ENCODE results near the gene RC3H1. TPM values are rescaled to one million over a fixed set of nuclear protein-coding genes. Genes with fewer than 3 reads are reported as not detected.

RC3H1 gene
- total and polyA plus RNA-seq, 2 donors (not counting 1 experiment from before 2014, with no cell fraction given) = 13.6 to 17.5 TPM

DNA sequence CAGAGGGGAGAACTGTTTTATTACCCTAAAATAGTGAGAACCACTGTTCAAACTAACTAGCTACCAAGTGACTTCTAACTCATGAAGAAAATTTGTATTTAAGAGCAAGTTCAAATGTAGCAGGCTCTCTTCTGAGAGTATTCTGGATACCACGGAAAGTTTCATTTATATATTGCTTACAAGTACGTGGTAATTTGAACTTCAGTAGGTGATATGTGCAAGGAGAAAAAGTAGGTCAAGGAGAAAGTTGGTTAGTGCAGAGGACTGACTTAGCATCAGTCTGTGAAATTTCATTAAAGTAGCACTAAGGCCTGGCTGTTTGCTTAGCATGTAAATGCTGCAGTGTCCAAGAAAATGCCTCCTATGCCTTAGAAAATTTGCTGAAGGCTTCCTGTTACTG lies 121.7 kb downstream of the RC3H1 start:
- H3K4me1 ChIP-seq (ENCODE audit: control insufficient read depth, extremely low read depth, insufficient read depth, low read length) = no peaks in the 10 kb centered on the region

DNA sequence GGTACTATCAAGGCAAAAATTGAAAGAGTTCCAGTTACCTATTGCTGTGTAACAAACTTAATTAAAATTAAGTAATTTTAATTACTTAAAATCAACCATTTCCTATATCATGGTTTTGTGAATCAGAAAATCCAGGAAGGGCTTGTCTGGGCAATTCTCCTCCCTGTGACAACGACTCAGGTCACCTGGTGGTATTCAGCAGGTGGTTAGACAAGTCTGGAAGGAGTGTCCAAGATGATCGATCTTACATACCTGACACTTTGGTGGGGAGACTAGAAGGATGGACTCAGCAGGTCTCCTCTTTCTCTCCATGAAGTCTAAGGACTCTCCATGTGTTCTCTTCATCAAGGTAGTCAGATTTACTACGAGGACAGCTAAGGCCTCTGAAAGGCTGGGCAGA lies 128.0 kb downstream of the RC3H1 start:
- no peak for TF ChIP-seq EZH2 (IDR thresholded peaks at IDR 0.05; ENCODE audit: low read length, missing control alignments)
- TF ChIP-seq CTCF (conservative IDR thresholded peaks at IDR 0.05 in 1 of 2, IDR thresholded peaks at IDR 0.05 in 1 of 2; ENCODE audit: low read depth in 1 of 2, low read length in 2 of 2) = no peak
- Histone ChIP-seq H3K27me3 (ENCODE audit: control insufficient read depth, insufficient read depth, low read length) (no peaks in the 10 kb centered on the region), H3K36me3 (ENCODE audit: control insufficient read depth, insufficient read depth, low read length) (no peaks in the 10 kb centered on the region), H3K9ac (ENCODE audit: insufficient read depth, low read length) (no peak overlapping the region), H3K4me2 (ENCODE audit: extremely low read depth, insufficient read depth, low read length) (no peak overlapping the region), H3K4me3 (replicated peaks in 1 of 4; ENCODE audit: control extremely low read depth in 1 of 4, insufficient read depth in 1 of 4, low read depth in 3 of 4, low read length in 4 of 4) (no peak overlapping the region), H3K79me2 (ENCODE audit: control insufficient read depth, insufficient read depth, low read length) (no peaks in the 10 kb centered on the region), H3K9me3 (ENCODE audit: control insufficient read depth, insufficient read depth, low read depth, low read length) (no peaks in the 10 kb centered on the region), H3K27ac (ENCODE audit: insufficient read depth, low read length) (no peak overlapping the region), H4K20me1 (ENCODE audit: control insufficient read depth, extremely low read depth, insufficient read depth, low read length) (no peaks in the 10 kb centered on the region), H2AFZ (ENCODE audit: low read length) (no peak overlapping the region), H3K4me1 (ENCODE audit: control insufficient read depth, extremely low read depth, insufficient read depth, low read length) (no peaks in the 10 kb centered on the region)
- DNase-seq (ENCODE audit: low read depth in 2 of 2) = no peak

More for the DNA sequence above, 121.7 kb downstream of the RC3H1 start:
- Histone ChIP-seq H3K4me2 (ENCODE audit: extremely low read depth, insufficient read depth, low read length) (no peak overlapping the region), H3K36me3 (ENCODE audit: control insufficient read depth, insufficient read depth, low read length) (no peaks in the 10 kb centered on the region), H3K9me3 (ENCODE audit: control insufficient read depth, insufficient read depth, low read depth, low read length) (no peaks in the 10 kb centered on the region), H3K4me3 (replicated peaks in 1 of 4; ENCODE audit: control extremely low read depth in 1 of 4, insufficient read depth in 1 of 4, low read depth in 3 of 4, low read length in 4 of 4) (no peak overlapping the region), H2AFZ (ENCODE audit: low read length) (no peak overlapping the region), H3K27me3 (ENCODE audit: control insufficient read depth, insufficient read depth, low read length) (no peaks in the 10 kb centered on the region), H4K20me1 (ENCODE audit: control insufficient read depth, extremely low read depth, insufficient read depth, low read length) (no peaks in the 10 kb centered on the region), H3K79me2 (ENCODE audit: control insufficient read depth, insufficient read depth, low read length) (no peaks in the 10 kb centered on the region), H3K27ac (ENCODE audit: insufficient read depth, low read length) (no peak overlapping the region), H3K9ac (ENCODE audit: insufficient read depth, low read length) (no peak overlapping the region)
- TF ChIP-seq EZH2 (IDR thresholded peaks at IDR 0.05; ENCODE audit: low read length, missing control alignments) = no peak
- no peak for TF ChIP-seq CTCF (conservative IDR thresholded peaks at IDR 0.05 in 1 of 2, IDR thresholded peaks at IDR 0.05 in 1 of 2; ENCODE audit: low read depth in 1 of 2, low read length in 2 of 2)
- DNase-seq (ENCODE audit: low read depth in 2 of 2) = no peak

DNA sequence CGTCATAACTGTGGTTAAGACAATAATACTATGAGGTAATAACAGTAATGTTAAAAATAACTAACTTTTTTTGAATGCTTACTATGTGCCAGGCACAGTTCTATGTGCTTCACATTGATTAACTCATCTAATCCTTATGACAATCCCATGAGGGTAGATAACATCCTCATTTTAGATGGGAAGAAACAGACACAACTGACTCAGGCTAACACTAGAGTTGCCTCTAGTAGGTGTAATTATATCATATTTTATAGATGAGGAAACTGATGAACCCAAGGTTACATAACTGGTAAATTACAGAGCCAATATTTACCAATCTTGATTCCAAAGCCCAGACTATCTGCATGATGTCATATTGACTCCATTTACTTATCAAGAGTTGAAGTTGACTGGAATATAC lies 128.5 kb downstream of the RC3H1 start:
- H3K9me3 ChIP-seq (ENCODE audit: control insufficient read depth, insufficient read depth, low read depth, low read length) = no peaks in the 10 kb centered on the region
- DNase-seq (ENCODE audit: low read depth in 2 of 2) = no peak
- H3K4me2 ChIP-seq (ENCODE audit: extremely low read depth, insufficient read depth, low read length) = no peak overlapping the region
- no peaks in the 10 kb centered on the region for H3K4me1 ChIP-seq (ENCODE audit: control insufficient read depth, extremely low read depth, insufficient read depth, low read length)
- H3K27me3 ChIP-seq (ENCODE audit: control insufficient read depth, insufficient read depth, low read length) = no peaks in the 10 kb centered on the region
- no peak overlapping the region for H2AFZ ChIP-seq (ENCODE audit: low read length)
- no peaks in the 10 kb centered on the region for H3K36me3 ChIP-seq (ENCODE audit: control insufficient read depth, insufficient read depth, low read length)
- no peak for TF ChIP-seq EZH2 (IDR thresholded peaks at IDR 0.05; ENCODE audit: low read length, missing control alignments)
- TF ChIP-seq CTCF (conservative IDR thresholded peaks at IDR 0.05 in 1 of 2, IDR thresholded peaks at IDR 0.05 in 1 of 2; ENCODE audit: low read depth in 1 of 2, low read length in 2 of 2) = no peak
- no peaks in the 10 kb centered on the region for H3K79me2 ChIP-seq (ENCODE audit: control insufficient read depth, insufficient read depth, low read length)
- H3K27ac ChIP-seq (ENCODE audit: insufficient read depth, low read length) = no peak overlapping the region
- no peak overlapping the region for H3K9ac ChIP-seq (ENCODE audit: insufficient read depth, low read length)
- no peaks in the 10 kb centered on the region for H4K20me1 ChIP-seq (ENCODE audit: control insufficient read depth, extremely low read depth, insufficient read depth, low read length)
- no peak overlapping the region for H3K4me3 ChIP-seq (replicated peaks in 1 of 4; ENCODE audit: control extremely low read depth in 1 of 4, insufficient read depth in 1 of 4, low read depth in 3 of 4, low read length in 4 of 4)

Data from fibroblast of lung (primary cell).